NB4 (cell line): ENCODE data around the gene KAT7.
A peak's percentile ranks its signal among the peaks of the same experiment; 100 is the strongest.

Experiments used
- DNase-seq: peaks from one replicate; pipeline ENCODE4 v3.0.0; 2010; ENCODE audit warnings: low read depth
- H3K4me3 ChIP-seq: one replicate; pipeline ENCODE4 v1.5.1; 2011; ENCODE audit warnings: mild to moderate bottlenecking, low read depth, low read length, moderate library complexity
- MYC ChIP-seq: IDR thresholded peaks from 2 replicates; pipeline ENCODE4 v1.6.1; 2011; ENCODE audit warnings: low read depth, low read length
- POLR2A ChIP-seq: IDR thresholded peaks from 2 replicates; pipeline ENCODE4 v1.6.1; 2011; ENCODE audit warnings: mild to moderate bottlenecking; ENCODE audit not compliant: insufficient read length; ENCODE audit errors: extremely low read depth
- TF ChIP-seq, protein P1 (sequence below): IDR thresholded peaks from 2 replicates; pipeline ENCODE4 v1.6.1; 2011; ENCODE audit warnings: low read depth, low read length
- TF ChIP-seq, protein P2 (sequence below): IDR thresholded peaks from one replicate; pipeline ENCODE4 v1.5.1; 2012; ENCODE audit warnings: low read depth, low read length

Gene KAT7

DNA sequence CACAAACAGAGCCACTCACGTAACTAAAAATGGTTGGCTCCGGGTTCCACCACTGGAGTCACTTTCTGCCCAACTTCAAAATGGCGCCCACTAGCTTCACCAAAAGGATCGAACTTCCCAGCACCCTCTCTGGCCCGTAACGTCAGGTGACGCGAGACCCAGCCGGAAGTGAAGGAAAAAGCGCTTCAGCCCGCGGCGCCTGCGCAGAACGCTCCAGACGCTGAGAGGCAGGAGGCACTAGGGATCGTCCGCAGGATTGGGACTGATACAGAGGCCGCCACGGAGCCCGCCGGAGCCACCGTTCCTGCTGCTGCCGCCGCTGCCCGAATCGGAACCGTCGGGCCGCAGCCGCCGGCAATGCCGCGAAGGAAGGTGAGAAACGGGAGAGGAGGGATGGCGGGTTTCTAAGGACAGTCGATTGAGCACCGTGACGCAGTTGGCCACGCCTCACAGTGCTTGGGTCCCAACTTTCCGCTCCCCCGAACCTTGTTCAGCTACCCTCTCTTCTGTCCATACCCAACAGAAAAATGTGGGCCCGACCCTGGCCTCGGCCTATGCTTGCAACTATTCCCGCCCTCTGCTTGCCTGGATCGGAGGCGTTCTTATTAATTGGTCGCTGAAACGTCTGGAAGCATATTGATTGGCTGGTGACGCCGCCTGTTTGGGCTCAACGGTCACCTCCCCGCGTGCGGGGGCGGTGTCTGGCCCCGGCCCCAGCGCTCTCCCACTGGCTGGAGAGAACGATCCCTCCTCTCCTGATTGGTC lies at the start of gene KAT7:
Gene KAT7 (plus strand): TSS at position 204 of the 765 bp plus-strand sequence. CDS start 154 bp downstream, at position 358.
- TF ChIP-seq MYC (no peak; the same call in 1 of the 2 replicates), POLR2A (peak; percentile 94)
- TF ChIP-seq, protein P1, sequence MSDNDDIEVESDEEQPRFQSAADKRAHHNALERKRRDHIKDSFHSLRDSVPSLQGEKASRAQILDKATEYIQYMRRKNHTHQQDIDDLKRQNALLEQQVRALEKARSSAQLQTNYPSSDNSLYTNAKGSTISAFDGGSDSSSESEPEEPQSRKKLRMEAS: peak; percentile 73
- TF ChIP-seq, protein P2, sequence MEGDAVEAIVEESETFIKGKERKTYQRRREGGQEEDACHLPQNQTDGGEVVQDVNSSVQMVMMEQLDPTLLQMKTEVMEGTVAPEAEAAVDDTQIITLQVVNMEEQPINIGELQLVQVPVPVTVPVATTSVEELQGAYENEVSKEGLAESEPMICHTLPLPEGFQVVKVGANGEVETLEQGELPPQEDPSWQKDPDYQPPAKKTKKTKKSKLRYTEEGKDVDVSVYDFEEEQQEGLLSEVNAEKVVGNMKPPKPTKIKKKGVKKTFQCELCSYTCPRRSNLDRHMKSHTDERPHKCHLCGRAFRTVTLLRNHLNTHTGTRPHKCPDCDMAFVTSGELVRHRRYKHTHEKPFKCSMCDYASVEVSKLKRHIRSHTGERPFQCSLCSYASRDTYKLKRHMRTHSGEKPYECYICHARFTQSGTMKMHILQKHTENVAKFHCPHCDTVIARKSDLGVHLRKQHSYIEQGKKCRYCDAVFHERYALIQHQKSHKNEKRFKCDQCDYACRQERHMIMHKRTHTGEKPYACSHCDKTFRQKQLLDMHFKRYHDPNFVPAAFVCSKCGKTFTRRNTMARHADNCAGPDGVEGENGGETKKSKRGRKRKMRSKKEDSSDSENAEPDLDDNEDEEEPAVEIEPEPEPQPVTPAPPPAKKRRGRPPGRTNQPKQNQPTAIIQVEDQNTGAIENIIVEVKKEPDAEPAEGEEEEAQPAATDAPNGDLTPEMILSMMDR: no peak
- peak; percentile 99 for DNase-seq
- H3K4me3 ChIP-seq: peak within 1 kb of the TSS; percentile 94

DNA sequence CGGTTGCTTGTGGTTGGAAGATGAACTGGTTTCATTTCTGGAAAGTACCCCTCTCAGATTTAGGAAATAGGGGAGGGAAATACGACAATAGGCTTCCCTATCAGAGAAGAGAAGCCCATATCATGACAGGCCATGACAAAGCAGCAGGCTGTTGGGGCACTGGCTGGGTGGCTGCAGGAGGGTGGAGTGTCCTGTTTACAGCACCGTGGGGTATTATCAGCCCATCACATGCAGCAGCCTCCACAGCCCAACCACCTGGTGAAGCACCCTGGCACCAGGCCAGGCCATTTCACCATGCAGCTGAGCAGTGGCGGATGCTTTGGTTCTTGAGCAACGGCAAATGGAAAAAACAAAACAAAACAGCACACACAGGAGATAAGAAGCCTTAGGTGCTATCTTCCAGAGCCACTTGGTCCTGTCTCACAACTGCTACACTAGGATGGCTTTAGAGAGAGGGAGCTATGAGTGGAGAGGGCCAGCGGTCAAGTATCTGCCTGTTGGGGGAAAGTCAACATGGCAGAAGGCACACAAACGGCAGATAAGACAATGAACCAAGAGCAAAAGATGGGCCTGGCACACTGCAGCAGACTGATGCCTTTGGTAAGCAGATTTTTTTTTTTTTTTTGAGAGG lies 48.7 kb upstream of the KAT7 start:
- peak; percentile 98 for DNase-seq
- H3K4me3 ChIP-seq: peak overlapping the region; percentile 86

DNA sequence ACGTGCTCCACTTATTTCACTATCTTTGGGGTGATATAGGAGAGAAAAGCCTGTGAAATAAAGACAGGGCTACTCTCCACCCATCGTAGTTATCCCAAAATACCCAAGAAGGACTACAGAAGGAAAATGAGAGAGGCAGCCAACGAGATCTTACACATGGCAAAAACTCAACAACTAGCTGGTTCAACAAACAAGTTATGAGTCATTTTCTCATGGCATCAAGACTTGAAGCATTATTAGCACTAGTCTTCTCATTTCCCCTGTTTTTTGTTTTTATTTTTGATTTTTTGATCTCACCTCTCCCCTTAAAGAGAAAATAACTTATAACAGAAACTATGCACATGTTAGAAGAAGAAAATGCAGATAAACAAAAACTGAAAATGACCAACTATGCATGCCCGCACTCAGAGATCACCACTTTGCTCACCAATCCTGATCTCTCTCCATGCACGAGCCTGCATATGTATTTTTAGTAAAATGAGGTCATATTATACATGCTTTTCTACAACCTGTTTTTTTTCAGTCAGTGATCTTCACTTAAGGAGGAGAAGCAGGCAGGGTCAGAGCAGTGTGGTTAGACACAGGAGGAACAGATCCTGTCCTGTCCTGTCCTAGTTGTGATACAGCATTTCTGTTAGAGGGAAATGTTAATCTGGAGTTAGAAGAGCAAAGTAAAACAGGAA lies 47.3 kb upstream of the KAT7 start:
- TF ChIP-seq, protein P2: no peak
- TF ChIP-seq POLR2A (no peak), MYC (no peak)
- TF ChIP-seq, protein P1: no peak
- H3K4me3 ChIP-seq: peak overlapping the region; percentile 86
- DNase-seq: peak; percentile 76

More for the DNA sequence above, 48.7 kb upstream of the KAT7 start:
- TF ChIP-seq, protein P1: peak; percentile 90
- TF ChIP-seq POLR2A: peak; percentile 45
- TF ChIP-seq, protein P2: no peak
- TF ChIP-seq MYC: peak; percentile 24; the same call in 1 of the 2 replicates

DNA sequence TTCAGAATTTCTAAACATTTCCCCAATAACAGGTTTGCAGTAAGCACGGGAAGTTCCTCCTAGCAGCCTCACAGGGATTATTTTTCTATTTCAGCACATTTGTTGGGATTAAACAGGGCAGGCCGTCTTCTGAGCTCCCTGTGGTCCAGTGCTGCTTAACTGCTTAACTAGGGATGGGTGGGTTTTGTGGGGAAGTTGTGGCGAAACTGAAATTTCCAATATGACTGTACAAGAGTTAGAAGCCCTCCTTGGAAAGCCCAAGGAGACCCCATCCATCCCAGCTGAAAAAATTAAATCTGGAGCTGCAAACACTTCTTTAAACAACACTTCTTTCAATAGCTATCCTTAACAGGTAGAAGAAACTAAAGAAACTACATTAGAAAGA lies 46.8 kb upstream of the KAT7 start:
- no peak for DNase-seq
- TF ChIP-seq, protein P1: no peak
- TF ChIP-seq POLR2A: no peak
- no peak for TF ChIP-seq MYC
- TF ChIP-seq, protein P2: no peak
- H3K4me3 ChIP-seq: peak overlapping the region; percentile 86

DNA sequence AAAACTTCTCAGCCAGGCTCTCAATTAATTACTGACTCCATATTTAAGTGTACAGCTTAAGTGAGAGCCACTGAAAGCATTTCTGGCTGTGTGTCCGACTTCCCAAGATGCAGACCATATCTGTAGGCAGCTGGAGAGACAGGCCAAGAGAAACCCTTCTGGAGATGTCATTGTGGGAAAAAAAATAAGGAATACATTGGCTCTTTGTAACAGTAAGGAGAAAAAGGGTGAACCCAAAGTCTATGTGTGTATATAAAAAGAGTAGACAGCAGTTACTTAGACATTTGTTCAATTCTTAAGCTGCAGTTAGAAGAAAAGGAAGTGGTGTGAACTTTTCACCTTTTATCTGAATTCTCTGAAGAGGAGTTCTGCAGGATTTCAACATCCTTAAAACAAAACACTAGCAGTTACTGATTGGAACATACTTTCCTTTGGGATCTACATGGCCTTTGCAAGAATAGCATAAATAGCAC lies 46.3 kb upstream of the KAT7 start:
- DNase-seq: peak; percentile 81
- H3K4me3 ChIP-seq: peak overlapping the region; percentile 86
- TF ChIP-seq, protein P2: no peak
- no peak for TF ChIP-seq MYC
